ENCODE results near the gene KMT2E. TPM values are rescaled to one million over a fixed set of nuclear protein-coding genes. Genes with fewer than 3 reads are reported as not detected.

The KMT2E gene
- total RNA-seq: 100 to 1,000 TPM; 295 to 296 TPM
- 71.1 TPM for polyA plus RNA-seq (2013, experiment 1 of 2)
- 94.1 TPM for polyA plus RNA-seq (2013, experiment 2 of 2)
- total RNA-seq: 46.7 to 599 (median 164) reads per million in 172 experiments

GRCh38 chr7:105013816-105014692 is at the start of gene KMT2E:
TSS of gene KMT2E (plus strand) at chr7:105014205. CDS start at chr7:105040953, 26,748 bp downstream.
- H3K27me3 Mint-ChIP-seq: peaks cover 13% of the 10 kb centered on the region
- H3K36me3 Mint-ChIP-seq (ENCODE audit: low read depth): peaks cover 80% of the 10 kb centered on the region
- peaks cover 5% of the 10 kb centered on the region for H3K36me3 ChIP-seq (ENCODE audit: insufficient read depth, low read length)
- peak within 1 kb of the TSS; percentile 84 for H3K4me3 ChIP-seq (ENCODE audit: low read length)
- H3K4me3 Mint-ChIP-seq: peak within 1 kb of the TSS; percentile 97
- H3K4me1 ChIP-seq (ENCODE audit: insufficient read depth, low read length): peaks cover 6% of the 10 kb centered on the region
- no peaks in the 10 kb centered on the region for H3K9me3 Mint-ChIP-seq
- no peaks in the 10 kb centered on the region for H3K9me3 ChIP-seq (ENCODE audit: control insufficient read depth in 1 of 2, insufficient read depth in 1 of 2, low read length in 2 of 2)
- POLR2A ChIA-PET: interaction anchor here (0.7 to 10.2 kb wide), 29 partner anchors 9 to 1271 kb away, joined by 3 to 560 read pairs (median 5); partner anchors contain the start of genes NAMPT, RINT1 and SYPL1
- CTCF ChIA-PET: interaction anchor here (0.7 to 14.8 kb wide), 16 partner anchors 11 to 88 kb away, joined by 3 to 159 read pairs (median 3); no protein-coding TSS in a partner anchor
- DNase-seq (peak; percentile 89 to 95 (median 92)), ATAC-seq (ENCODE audit: poor library complexity) (peak; percentile 40)
- H3K27ac Mint-ChIP-seq: peak within 1 kb of the TSS; percentile 100
- peak; percentile 60 for TF ChIP-seq CTCF (IDR thresholded peaks at IDR 0.05)
- intact Hi-C loops (cut with DNase I, micrococcal nuclease): loop anchor here (1.0 to 10.0 kb wide), 3 partner anchors 69 to 1271 kb away; partner anchors contain the start of gene NAMPT (in 1 of the 2)
- H3K27me3 ChIP-seq (ENCODE audit: control insufficient read depth in 1 of 2, insufficient read depth in 2 of 2, low read length in 2 of 2): no peaks in the 10 kb centered on the region
- H3K27ac ChIP-seq (ENCODE audit: low read depth in 1 of 2, low read length in 2 of 2): peak within 1 kb of the TSS; percentile 100
- peaks cover 50% of the 10 kb centered on the region for H3K4me1 Mint-ChIP-seq (ENCODE audit: low read depth)

- no peaks in the 10 kb centered on the region for H3K9me3 ChIP-seq (ENCODE audit: control insufficient read depth in 1 of 2, insufficient read depth in 1 of 2, low read length in 2 of 2)
- intact Hi-C loops (cut with DNase I, micrococcal nuclease): no loop called here
- Mint-ChIP-seq H3K4me3 (no peak overlapping the region), H3K27ac (no peak overlapping the region), H3K27me3 (no peaks in the 10 kb centered on the region), H3K4me1 (ENCODE audit: low read depth) (no peaks in the 10 kb centered on the region), H3K9me3 (no peaks in the 10 kb centered on the region), H3K36me3 (ENCODE audit: low read depth) (peaks cover 12% of the 10 kb centered on the region)
- H3K27me3 ChIP-seq (ENCODE audit: control insufficient read depth in 1 of 2, insufficient read depth in 2 of 2, low read length in 2 of 2): no peaks in the 10 kb centered on the region
- ATAC-seq (ENCODE audit: poor library complexity) (no peak), DNase-seq (no peak)
- H3K4me3 ChIP-seq (ENCODE audit: low read length): no peak overlapping the region
- ChIA-PET CTCF (interaction anchor here (0.5 kb wide), 1 partner anchor 42 kb away, joined by 4 read pairs; no protein-coding TSS in a partner anchor), POLR2A (no interaction called here)
- H3K36me3 ChIP-seq (ENCODE audit: insufficient read depth, low read length): peaks cover 3% of the 10 kb centered on the region
- TF ChIP-seq CTCF (IDR thresholded peaks at IDR 0.05): no peak
- no peak overlapping the region for H3K27ac ChIP-seq (ENCODE audit: low read depth in 1 of 2, low read length in 2 of 2)
- no peaks in the 10 kb centered on the region for H3K4me1 ChIP-seq (ENCODE audit: insufficient read depth, low read length)
Measured at GRCh38 chr7:104964626-104965236, 49.3 kb upstream of the KMT2E start.

GRCh38 chr7:104966022-104966421 is 48.0 kb upstream of the KMT2E start:
- intact Hi-C loops (cut with DNase I, micrococcal nuclease): loop anchor here in 1 of 2 experiments (2.0 kb wide), 1 partner anchor 15 kb away; no protein-coding TSS in a partner anchor
- ChIA-PET POLR2A (no interaction called here), CTCF (interaction anchor here (0.6 kb wide), 1 partner anchor 20 kb away, joined by 3 read pairs; no protein-coding TSS in a partner anchor)
- ATAC-seq (ENCODE audit: poor library complexity): no peak
- Histone ChIP-seq H3K9me3 (ENCODE audit: control insufficient read depth in 1 of 2, insufficient read depth in 1 of 2, low read length in 2 of 2) (no peaks in the 10 kb centered on the region), H3K4me3 (ENCODE audit: low read length) (no peak overlapping the region), H3K4me1 (ENCODE audit: insufficient read depth, low read length) (no peaks in the 10 kb centered on the region), H3K36me3 (ENCODE audit: insufficient read depth, low read length) (peaks cover 5% of the 10 kb centered on the region), H3K27ac (ENCODE audit: low read depth in 1 of 2, low read length in 2 of 2) (no peak overlapping the region), H3K27me3 (ENCODE audit: control insufficient read depth in 1 of 2, insufficient read depth in 2 of 2, low read length in 2 of 2) (no peaks in the 10 kb centered on the region)
- no peak for DNase-seq
- no peak for TF ChIP-seq CTCF (IDR thresholded peaks at IDR 0.05)
- no peak overlapping the region for H3K4me3 Mint-ChIP-seq
- no peaks in the 10 kb centered on the region for H3K4me1 Mint-ChIP-seq (ENCODE audit: low read depth)
- H3K36me3 Mint-ChIP-seq (ENCODE audit: low read depth): peaks cover 12% of the 10 kb centered on the region
- H3K27me3 Mint-ChIP-seq: no peaks in the 10 kb centered on the region
- H3K9me3 Mint-ChIP-seq: no peaks in the 10 kb centered on the region
- H3K27ac Mint-ChIP-seq: no peak overlapping the region
